ENCODE results near the gene CENPK. TPM values are rescaled to one million over a fixed set of nuclear protein-coding genes. Genes with fewer than 3 reads are reported as not detected.

The CENPK gene, protein sequence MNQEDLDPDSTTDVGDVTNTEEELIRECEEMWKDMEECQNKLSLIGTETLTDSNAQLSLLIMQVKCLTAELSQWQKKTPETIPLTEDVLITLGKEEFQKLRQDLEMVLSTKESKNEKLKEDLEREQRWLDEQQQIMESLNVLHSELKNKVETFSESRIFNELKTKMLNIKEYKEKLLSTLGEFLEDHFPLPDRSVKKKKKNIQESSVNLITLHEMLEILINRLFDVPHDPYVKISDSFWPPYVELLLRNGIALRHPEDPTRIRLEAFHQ
- 12.0 TPM for total RNA-seq

GRCh38 chr5:65562731-65563701 lies at the start of gene CENPK, which contains the start of gene PPWD1:
CENPK (minus strand) TSS chr5:65563168; CDS start chr5:65554907, 8,261 bp downstream.
PPWD1 (plus strand) TSS chr5:65563296; CDS start chr5:65563311, 15 bp downstream.

GRCh38 chr5:65481635-65482295 lies 81.2 kb downstream of the CENPK start, which contains the start of gene ADAMTS6:
ADAMTS6 (minus strand) TSS chr5:65481920; CDS start chr5:65473673, 8,247 bp downstream.

Small RNA genes within 50 kb of the gene (small RNA-seq; reads per million reads assigned to genes)
- not detected for gene RNU6-540P

Other genes starting within 250 kb of the CENPK start
- gene ADAMTS6, start 81.2 kb downstream of the CENPK start, total RNA-seq: 27.5 TPM
- 53.5 TPM for gene PPWD1, start 128 bp upstream of the CENPK start, total RNA-seq
- gene TRIM23, start 61.2 kb upstream of the CENPK start, total RNA-seq: 87.2 TPM
- 10.8 TPM for gene SHLD3, start 61.9 kb upstream of the CENPK start, total RNA-seq
- gene TRAPPC13, start 61.9 kb upstream of the CENPK start, total RNA-seq: 49.6 TPM
- 49.1 TPM for gene SGTB, start 158.9 kb upstream of the CENPK start, total RNA-seq
- gene NLN, start 159.0 kb upstream of the CENPK start, total RNA-seq: 57.7 TPM